ENCODE results near the gene TELO2.
A peak's percentile ranks its signal among the peaks of the same experiment; 100 is the strongest.
"Not testable (repeated sequence)": the region's sequence is repeated elsewhere in the genome, so short reads cannot be mapped to it uniquely, and the experiment has no call there.

Gene TELO2

GRCh38 chr16:1475552-1476114 lies 17.5 kb upstream of the TELO2 start:
- DNase-seq (ENCODE audit: low spot score) = no peak

GRCh38 chr16:1477033-1477432 lies 16.1 kb upstream of the TELO2 start:
- DNase-seq (ENCODE audit: low spot score) = no peak

DNA sequence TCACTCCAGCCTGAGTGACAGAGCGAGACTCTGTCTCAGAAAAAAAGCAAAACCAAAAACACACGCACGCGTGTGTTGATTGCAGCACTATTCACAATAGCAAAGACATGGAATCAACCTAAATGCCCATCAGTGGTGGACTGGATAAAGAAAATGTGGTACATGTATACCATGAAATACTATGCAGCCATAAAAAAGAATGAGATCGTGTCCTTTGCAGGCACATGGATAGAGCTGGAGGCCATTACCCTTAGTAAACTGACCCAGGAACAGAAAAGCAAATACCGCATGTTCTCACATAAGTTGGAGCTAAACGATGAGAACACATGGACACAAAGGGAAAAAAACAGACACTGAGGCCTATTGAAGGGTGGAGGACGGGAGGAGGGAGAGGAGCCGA lies 14.2 kb upstream of the TELO2 start:
- not testable (repeated sequence) for DNase-seq (ENCODE audit: low spot score)

- no peak for DNase-seq (ENCODE audit: low spot score)
Measured at GRCh38 chr16:1481906-1482835, 11.0 kb upstream of the TELO2 start.

DNA sequence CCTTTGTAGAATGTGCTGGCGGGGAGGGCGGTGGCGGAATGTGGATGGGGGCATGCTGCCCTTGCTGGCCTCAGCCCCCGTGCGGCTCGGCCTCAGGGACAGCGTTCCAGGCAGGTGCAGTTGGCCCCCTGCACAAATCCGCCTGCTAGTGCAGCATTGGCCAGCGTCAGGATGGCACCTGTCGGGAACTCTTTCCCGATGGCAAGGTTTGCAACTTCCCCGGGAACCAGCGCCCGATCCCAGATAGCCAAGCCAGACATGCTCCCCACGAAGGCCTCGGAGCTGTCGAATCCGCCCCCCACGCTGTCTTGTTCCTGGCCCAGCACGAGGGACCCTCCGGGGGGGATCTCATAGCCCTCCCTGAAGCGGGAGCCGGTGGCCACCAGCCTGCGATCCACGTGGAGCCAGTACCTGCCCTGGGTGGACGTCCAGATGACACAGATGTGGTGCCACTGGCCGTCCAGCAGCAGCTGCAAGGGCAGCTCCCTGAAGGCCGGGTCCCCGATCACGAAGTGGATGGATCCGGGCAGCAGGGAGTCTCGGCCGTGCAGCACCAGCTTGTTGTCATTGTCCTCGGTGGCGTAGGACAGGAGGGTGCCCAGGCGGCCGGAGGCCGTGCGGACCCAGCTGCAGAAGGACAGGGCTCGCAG lies 7.2 kb upstream of the TELO2 start:
- no peak for DNase-seq (ENCODE audit: low spot score)

- no peak for DNase-seq (ENCODE audit: low spot score)
Measured at GRCh38 chr16:1486551-1487390, 6.4 kb upstream of the TELO2 start.

GRCh38 chr16:1487395-1488053 lies 5.6 kb upstream of the TELO2 start:
- no peak for DNase-seq (ENCODE audit: low spot score)

- no peak for DNase-seq (ENCODE audit: low spot score)
Measured at GRCh38 chr16:1488054-1488601, 5.0 kb upstream of the TELO2 start.

DNA sequence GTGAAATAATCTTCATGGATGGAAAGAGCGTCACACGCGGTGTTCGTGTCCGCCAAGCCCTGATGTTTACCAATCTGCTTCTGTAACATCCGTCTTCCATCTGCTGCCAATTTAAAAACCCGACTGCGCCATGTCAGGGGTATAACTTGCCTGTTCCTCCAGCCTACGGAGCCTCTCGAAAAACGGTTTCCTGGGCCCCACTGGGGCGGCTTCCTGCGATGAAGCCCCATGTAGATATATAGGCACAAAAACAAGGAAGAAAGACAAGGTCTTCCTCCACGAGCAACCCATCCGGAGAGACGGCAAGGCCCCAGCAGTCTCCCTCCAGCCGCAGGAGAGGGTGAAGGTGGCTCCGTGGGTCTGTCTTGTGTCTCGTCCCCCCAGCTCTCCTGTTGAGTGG lies 4.5 kb upstream of the TELO2 start, which contains the start of gene PTX4:
PTX4 (minus strand) TSS at position 326 of the 400 bp plus-strand sequence; CDS start at position 291, 35 bp downstream.
- DNase-seq (ENCODE audit: low spot score) = no peak

- no peak for DNase-seq (ENCODE audit: low spot score)
Measured at GRCh38 chr16:1489077-1489476, 4.1 kb upstream of the TELO2 start.

DNA sequence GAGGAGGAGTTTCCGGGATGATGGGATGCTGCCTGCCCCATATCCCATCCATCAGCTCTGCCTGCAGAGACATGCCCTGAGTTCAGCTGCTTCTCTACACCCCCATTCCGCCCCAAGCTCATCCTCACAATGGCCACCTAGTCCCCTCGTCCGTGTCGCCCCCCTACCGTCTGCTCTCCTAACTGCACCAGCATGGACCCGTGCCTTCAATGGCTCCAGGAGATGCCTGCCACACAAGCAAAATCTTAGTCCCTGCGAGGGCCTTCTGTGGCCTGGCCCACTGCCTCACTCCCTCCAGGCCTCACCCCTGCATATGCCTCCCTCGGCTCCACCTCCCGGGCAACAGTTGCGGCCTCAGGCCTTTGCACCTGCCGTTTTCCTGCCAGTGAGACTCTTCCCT lies 1.8 kb upstream of the TELO2 start:
- DNase-seq (ENCODE audit: low spot score) = no peak

DNA sequence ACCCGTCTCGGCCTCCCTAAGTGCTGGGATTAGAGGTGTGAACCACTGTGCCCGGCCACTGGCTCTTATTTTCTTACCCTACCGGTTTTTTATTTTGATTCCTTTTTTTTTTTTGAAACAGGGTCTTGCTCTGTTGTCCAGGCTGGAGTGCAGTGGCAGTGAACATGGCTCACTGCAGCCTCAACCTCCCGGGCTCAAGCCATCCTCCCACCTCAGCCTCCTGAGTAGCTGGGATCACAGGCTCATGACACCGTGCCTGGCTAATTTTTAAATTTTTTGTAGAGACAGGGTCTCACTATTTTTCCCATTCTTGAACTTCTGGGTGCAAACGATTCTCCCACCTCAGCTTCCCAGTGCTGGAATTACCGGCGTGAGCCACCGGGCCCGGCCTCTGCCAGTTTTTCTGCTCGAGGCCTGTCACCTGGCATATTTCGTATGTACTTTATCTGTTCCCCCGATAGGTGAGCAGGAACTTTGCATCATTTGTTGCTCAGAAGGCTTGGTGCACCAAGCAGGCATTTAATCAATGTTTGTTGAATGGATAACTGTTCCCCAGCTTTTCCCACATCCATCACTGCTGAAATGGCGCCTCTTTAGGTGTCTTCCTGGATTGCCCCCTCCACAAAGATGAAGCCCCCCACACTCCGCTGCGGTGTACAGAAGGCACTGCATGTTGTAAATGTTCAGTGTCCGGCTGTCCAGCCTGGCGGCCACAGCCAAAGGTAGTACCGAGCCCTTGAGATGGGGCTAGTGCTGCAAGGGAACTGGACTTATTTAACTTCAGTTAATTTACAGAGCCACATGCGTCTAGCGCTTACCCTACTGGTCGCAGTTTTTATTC lies 858 bp upstream of the TELO2 start:
- no peak for DNase-seq (ENCODE audit: low spot score)

GRCh38 chr16:1493746-1494094 lies 560 bp downstream of the TELO2 start:
- no peak for DNase-seq (ENCODE audit: low spot score)

GRCh38 chr16:1494129-1494640 lies 1.0 kb downstream of the TELO2 start:
- DNase-seq (ENCODE audit: low spot score) = peak; percentile 63

DNA sequence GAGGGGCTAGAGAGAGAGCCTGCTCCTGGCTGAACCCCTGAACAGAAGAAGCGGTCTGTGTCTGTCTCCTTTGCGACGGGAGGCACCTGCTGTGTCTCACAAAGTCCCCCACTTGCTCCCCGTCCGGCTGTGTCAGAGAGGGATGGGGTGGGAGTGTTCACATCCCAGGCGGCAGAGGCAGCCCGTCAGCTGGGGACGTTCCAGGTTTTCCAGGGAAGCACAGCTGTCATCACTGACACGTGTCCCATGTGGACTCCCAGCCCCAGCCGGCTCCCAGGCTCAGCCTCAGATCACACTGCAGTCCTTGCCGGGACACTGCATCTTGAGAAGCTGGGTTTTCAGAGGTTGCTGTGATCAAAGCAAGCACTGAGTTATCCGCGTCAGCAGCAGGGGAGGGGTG lies 1.6 kb downstream of the TELO2 start:
- DNase-seq (ENCODE audit: low spot score) = no peak

GRCh38 chr16:1495211-1495888 lies 2.2 kb downstream of the TELO2 start:
- DNase-seq (ENCODE audit: low spot score) = no peak

DNA sequence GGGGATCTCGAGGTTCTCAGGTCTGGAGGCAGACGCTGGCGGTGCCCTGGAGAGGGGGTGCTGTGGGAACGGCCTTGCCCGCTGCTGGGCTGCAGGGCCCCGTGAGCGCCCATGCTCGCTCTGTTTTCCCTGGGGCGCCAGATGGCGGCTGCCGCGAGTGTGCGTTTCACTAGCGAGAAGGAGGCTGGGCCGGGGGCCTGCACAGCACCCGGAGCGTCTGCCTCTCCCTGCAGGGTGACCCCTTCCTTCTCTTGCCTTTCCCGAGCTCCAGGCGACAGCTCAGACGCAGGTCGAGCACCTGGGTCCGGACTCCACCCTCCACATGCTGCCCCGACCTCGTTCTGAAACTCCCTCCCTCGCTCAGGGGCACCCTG lies 2.7 kb downstream of the TELO2 start:
- no peak for DNase-seq (ENCODE audit: low spot score)

DNA sequence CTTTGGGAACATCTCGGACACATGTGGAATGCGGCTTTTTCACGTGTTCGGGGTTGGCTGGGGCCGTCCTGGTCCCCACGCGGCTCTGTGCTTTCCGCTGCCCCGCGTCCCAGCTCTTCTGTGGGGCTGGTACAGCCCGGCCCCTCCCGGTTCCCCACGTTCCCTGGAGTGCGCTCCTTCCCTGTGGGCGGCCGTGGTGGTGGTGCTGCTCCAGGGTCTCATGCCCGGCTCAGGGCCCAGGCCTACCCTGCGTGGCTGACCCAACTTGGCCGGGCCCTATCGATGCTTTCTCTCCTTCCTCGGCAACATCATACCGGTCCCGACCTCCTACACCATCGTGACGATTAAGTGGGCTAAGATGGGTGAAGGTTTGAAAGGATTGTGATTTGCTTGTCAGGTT lies 3.3 kb downstream of the TELO2 start:
- DNase-seq (ENCODE audit: low spot score) = no peak

GRCh38 chr16:1497014-1497598 lies 3.9 kb downstream of the TELO2 start:
- no peak for DNase-seq (ENCODE audit: low spot score)

Data from cerebellar cortex (tissue), 1 donor.